Stimulated activated naive B cell treated with anti-CD40 and anti-IgM and Interleukin-4, amounts not matched to agents 10 μg/mL and 1 μg/mL and 100 μg/mL, for 72 hours (primary cell): Measurements from ENCODE around the gene PTPA.

Source experiments
- ATAC-seq, 2 donors: fragments of 150-1000 bp; cut with Tn5 transposase; replicated peaks; 2 replicates each; pipeline ENCODE4 v1.10.0; 2021; ENCODE audit warnings: moderate library complexity in 1 of 2
- DNase-seq: peaks from one replicate; pipeline ENCODE4 v3.0.0; 2021
- H3K27ac Mint-ChIP-seq: one replicate; pipeline ENCODE4 v1.8.0; 2022; ENCODE audit warnings: mild to moderate bottlenecking, mixed read lengths
- H3K27me3 Mint-ChIP-seq, 2 donors: one replicate each; pipeline ENCODE4 v1.8.0; 2022; ENCODE audit warnings: mixed read lengths in 2 of 2
- H3K36me3 Mint-ChIP-seq, 2 donors: one replicate each; pipeline ENCODE4 v1.8.0; 2022; ENCODE audit warnings: mixed read lengths in 2 of 2, mild to moderate bottlenecking in 1 of 2
- H3K4me1 Mint-ChIP-seq, 2 donors: one replicate each; pipeline ENCODE4 v1.8.0; 2022; ENCODE audit warnings: mixed read lengths in 2 of 2, mild to moderate bottlenecking in 1 of 2
- H3K4me3 Mint-ChIP-seq, 2 donors: one replicate each; pipeline ENCODE4 v1.8.0; 2022; ENCODE audit warnings: mild to moderate bottlenecking in 2 of 2, mixed read lengths in 2 of 2, moderate library complexity in 1 of 2
- H3K9me3 Mint-ChIP-seq, 2 donors: one replicate each; pipeline ENCODE4 v1.8.0; 2022; ENCODE audit warnings: mixed read lengths in 2 of 2, mild to moderate bottlenecking in 1 of 2

Gene PTPA

DNA sequence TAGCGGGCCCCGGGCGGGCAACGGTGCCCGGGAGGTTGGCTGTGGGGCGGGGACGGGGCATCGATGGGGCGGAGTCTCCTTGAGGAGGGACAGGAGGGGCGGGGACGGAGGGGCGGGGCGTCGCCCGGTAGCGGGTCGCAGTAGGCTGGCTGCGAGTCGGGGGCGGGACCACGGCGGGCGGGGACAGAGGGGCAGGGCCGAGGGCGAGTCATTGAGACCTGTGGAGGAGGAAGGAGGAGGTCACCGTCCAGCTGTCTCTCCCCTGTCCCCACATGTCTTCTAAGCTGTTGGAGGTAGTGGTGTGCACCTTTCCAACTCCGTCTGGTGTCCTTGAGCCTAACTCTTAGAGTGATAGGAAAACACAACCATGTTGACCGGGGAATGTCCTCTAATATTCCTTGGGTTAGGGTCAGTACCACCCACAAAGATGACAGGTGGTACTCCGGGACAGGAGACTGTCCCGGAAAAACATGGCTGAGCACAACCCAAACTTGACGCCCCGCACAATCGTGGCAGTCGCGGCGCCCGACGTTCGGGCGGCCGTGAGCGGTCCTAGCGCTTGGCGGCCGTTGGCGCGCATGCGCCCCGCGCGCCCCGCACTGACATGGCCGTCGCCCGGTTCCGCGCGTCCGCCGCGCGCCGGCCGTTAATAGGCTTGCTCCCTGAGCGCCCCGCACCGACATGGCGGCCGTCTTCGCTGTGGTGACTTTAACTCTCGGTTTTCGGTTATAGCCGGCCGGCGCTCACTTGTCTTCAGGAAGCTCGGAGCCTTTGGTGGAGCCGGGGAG lies at the start of gene PTPA, which contains the start of gene CRAT:
Gene PTPA (plus strand): TSS at position 676 of the 788 bp plus-strand sequence. CDS start 186 bp downstream, outside the sequence.
Gene CRAT (minus strand): TSS at position 54 of the 788 bp plus-strand sequence. CDS start 284 bp downstream, outside the sequence.
- DNase-seq (peak; percentile 89), ATAC-seq (peak; percentile 90)
- H3K4me1 Mint-ChIP-seq = peaks cover 27 to 59% of the 10 kb centered on the region in 2 donors
- H3K27ac Mint-ChIP-seq = peak within 1 kb of the TSS; percentile 98
- H3K9me3 Mint-ChIP-seq = no peaks in the 10 kb centered on the region
- peak within 1 kb of the TSS; percentile 94 to 96 for H3K4me3 Mint-ChIP-seq
- H3K27me3 Mint-ChIP-seq = no peaks in the 10 kb centered on the region
- H3K36me3 Mint-ChIP-seq = peaks cover 3 to 4% of the 10 kb centered on the region in 2 donors

DNA sequence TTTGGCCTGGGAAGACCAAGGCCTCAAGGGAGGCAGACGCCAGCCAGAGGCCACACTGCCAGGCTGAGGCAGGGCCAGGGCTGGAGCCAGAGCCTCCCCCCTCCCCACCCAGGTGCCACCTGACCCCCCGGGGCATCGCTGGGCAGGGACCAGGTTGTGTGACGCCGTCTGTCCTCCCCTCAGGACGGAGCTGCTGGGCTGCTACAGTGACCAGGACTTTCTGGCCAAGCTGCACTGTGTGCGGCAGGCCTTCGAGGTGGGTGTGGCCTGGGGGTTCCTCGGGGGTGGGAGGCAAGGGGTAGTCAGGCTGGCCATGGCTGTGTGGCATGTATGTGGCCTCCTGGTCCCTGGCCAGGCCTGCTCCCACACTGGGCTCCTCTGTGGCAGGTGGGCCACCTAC lies 48.2 kb upstream of the PTPA start:
- Mint-ChIP-seq H3K9me3 (no peaks in the 10 kb centered on the region), H3K4me1 (peaks cover 2 to 9% of the 10 kb centered on the region in 2 donors), H3K4me3 (no peak overlapping the region), H3K27ac (no peak overlapping the region), H3K36me3 (peaks cover 30 to 34% of the 10 kb centered on the region in 2 donors), H3K27me3 (no peaks in the 10 kb centered on the region)
- ATAC-seq (no peak), DNase-seq (no peak)

DNA sequence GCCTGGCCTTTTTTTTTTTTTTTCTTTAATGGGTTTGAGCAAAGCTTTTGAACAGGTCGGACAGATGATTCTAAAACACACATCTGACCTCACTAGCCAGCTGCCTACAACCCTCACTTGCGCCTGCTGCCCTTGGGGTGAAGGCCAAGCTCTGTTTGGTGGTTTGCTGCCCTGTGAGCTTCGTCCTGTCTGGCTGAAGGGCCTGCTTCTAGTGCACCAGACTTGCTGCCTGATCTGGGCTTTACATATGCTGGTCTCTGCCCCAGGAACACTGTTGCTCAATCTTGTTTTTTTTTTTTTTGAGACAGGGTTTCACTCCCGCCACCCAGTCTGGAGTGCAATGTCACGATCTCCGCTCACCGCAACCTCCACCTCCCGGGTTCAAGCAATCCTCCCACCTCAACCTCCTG lies 46.7 kb upstream of the PTPA start:
- no peak for DNase-seq
- H3K27me3 Mint-ChIP-seq = no peaks in the 10 kb centered on the region
- H3K4me1 Mint-ChIP-seq = peaks cover 15 to 16% of the 10 kb centered on the region in 2 donors
- H3K36me3 Mint-ChIP-seq = peaks cover 34 to 36% of the 10 kb centered on the region in 2 donors
- no peak for ATAC-seq
- no peak overlapping the region for H3K4me3 Mint-ChIP-seq
- no peak overlapping the region for H3K27ac Mint-ChIP-seq
- no peaks in the 10 kb centered on the region for H3K9me3 Mint-ChIP-seq

DNA sequence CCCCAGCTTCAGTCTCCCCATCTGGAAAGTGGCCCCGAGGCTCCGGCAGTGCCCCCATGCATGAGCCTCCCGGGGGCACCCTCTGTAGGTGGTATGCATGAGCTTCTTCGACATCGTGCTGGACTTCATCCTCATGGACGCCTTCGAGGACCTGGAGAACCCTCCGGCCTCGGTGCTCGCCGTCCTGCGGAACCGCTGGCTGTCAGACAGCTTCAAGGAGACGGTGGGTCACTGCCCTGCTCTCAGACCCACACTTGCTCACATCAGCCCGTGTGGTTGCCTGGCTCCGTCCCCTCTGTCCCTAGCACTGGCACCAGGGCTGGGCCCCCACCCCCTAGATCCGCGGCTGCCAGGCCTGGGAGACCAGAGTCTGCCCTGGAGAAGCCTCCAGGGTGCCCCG lies 43.1 kb upstream of the PTPA start:
- no peaks in the 10 kb centered on the region for H3K27me3 Mint-ChIP-seq
- H3K36me3 Mint-ChIP-seq = peaks cover 28 to 37% of the 10 kb centered on the region in 2 donors
- no peak for DNase-seq
- peak overlapping the region; percentile 93 for H3K27ac Mint-ChIP-seq
- H3K9me3 Mint-ChIP-seq = no peaks in the 10 kb centered on the region
- H3K4me3 Mint-ChIP-seq = peak overlapping the region in 1 of 2 donors; percentile 70
- ATAC-seq = no peak
- H3K4me1 Mint-ChIP-seq = peaks cover 24 to 35% of the 10 kb centered on the region in 2 donors

DNA sequence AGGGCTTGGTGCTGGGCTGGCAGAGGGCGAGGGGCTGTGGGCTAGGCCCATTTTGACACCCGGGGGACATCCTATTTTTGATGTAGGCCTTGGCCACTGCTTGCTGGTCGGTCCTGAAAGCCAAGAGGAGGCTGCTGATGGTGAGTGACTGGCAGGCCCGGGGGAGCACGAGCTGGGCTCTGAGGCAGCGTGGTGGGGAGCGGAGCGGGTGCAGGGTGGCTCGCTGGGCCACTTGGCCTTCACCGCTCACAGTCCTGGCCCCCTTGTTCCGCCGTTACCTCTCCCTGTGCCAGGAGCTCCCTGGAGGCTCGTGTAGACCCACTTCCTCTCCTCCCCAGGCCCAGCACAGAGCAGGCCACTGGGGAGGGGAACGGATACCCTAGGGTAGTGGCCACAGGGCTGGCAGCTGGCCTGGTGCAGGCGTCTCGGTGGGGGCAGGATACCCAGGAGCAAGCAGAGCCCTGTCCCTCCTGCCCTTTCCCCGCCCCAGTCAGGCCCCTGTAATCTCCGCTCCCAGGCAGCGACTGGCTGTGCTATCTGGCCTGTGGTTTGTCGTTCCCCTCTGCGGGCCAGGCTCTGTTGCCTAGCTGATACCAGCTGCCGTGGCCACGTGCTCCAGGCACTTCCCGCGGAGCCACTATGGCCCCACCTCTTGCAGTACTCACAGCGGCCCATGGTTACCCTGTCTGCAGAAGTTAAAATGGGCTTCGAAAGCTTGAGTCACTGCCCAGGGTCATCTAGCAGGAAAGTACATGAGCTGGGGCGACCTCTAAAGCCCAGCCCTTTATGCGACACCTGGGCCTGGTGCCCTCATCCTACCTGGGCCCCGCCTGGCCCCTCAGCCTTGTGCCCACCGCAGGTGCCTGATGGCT lies 42.0 kb upstream of the PTPA start:
- peaks cover 24 to 35% of the 10 kb centered on the region in 2 donors for H3K4me1 Mint-ChIP-seq
- ATAC-seq = peak; percentile 99
- peak overlapping the region; percentile 93 for H3K27ac Mint-ChIP-seq
- H3K36me3 Mint-ChIP-seq = peaks cover 23 to 32% of the 10 kb centered on the region in 2 donors
- H3K27me3 Mint-ChIP-seq = no peaks in the 10 kb centered on the region
- peak overlapping the region; percentile 42 to 70 for H3K4me3 Mint-ChIP-seq
- peak; percentile 75 for DNase-seq
- no peaks in the 10 kb centered on the region for H3K9me3 Mint-ChIP-seq

DNA sequence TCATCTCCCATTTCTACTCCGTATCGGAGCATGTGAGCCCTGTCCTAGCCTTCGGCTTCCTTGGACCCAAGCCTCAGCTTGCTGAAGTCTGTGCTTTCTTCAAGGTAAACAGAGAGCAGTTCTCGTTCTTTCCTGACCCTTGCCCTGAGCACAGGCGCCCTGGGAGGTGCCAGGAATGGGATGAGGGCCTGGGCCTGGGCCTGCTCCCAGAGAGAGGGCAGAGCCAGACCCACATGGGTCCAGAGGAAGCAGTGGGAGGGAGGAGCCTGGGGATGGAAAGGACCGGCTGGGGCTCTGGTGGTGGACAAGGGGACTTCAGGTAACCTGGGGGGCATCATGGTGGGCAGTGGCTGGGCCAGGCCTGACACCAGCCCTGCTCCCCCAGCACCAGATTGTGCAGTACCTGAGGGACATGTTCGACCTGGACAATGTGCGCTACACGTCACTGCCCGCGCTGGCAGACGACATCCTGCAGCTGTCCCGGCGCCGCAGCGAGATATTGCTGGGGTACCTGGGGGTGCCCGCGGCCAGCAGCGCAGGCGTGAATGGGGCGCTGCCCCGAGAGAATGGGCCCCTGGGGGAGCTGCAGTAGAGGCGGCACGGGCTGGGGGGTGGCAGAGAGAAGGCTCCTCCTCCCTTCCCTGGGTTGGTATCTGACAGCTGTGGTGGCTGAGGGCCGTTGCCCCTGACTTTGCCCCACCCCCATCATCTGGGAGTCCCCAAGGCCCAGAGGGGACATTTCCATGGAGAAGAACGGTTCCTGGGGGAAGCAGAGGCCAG lies 41.2 kb upstream of the PTPA start:
- Mint-ChIP-seq H3K27ac (peak overlapping the region; percentile 93), H3K4me3 (no peak overlapping the region), H3K9me3 (no peaks in the 10 kb centered on the region), H3K27me3 (no peaks in the 10 kb centered on the region), H3K36me3 (peaks cover 20 to 28% of the 10 kb centered on the region in 2 donors), H3K4me1 (peaks cover 24 to 35% of the 10 kb centered on the region in 2 donors)
- no peak for DNase-seq
- no peak for ATAC-seq

DNA sequence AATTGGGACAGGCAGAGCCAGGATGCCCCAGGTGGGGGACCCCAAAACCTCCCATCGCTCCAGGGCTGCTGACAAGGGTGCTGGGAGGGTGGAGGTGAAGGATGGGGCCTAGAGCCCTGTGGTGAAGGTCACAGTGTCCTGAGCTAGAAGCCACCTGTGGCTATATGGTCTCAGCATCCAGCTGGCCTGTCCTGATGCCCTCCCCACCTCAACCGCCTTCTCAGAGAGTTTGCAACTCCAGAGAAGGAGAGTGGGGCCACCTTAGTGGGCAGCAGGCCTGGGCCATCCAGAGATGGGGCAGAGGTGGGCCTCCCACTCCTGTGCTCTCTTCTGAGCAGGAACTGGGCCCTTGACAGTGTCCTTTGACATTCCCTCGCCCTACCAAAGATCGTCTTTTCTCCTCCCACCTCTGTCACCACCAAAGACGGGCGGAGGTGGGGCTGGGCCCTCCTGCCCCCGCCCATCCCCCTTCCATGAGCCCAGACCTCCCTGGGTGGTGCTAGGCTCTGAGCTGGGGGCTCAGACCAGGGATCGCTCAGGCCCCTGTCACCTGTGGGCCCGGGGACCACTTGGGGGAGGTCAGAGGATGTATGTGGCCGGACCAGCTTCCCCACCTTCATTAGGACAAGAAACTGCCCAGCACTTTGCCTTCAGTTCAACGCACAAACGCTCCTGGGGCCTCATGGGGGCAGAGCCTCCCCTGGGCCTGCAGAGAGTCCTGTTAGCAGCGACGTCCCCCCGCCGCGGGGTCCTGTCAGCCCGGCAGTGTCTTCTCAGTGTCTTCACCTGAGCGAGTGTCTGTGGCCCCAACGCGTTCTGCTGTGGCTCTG lies 40.3 kb upstream of the PTPA start:
- DNase-seq = no peak
- no peak for ATAC-seq
- Mint-ChIP-seq H3K27me3 (no peaks in the 10 kb centered on the region), H3K36me3 (peaks cover 13 to 24% of the 10 kb centered on the region in 2 donors), H3K27ac (no peak overlapping the region), H3K9me3 (no peaks in the 10 kb centered on the region), H3K4me3 (no peak overlapping the region), H3K4me1 (peaks cover 24 to 35% of the 10 kb centered on the region in 2 donors)

DNA sequence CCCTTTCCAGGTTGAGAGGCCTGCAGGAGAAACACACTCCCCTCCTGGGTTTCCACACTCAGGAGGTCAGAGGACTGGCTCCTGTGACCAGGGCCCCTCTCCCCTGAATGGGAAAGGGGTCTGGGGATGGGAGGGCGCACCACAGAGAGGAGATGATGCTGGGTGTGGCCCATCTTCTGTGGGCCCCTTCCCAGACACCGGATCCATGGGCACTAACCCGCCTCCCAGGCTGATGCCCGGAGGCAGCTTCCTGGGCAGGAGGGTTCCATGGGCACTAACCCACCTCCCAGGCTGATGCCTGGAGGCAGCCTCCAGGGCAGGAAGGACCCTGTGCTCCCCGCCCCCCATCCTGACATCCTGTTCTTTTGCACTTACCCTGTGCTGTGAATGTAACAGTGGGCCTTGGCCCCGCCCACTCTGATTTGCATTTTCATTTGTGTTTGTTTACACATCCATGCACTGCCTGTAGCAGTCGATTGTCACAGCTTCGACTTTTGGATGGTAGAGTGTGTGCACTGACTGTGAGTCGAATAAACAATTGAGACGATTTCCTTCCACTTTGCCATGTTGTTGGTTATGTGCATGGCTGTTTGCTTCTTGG lies 39.6 kb upstream of the PTPA start:
- peaks cover 11 to 24% of the 10 kb centered on the region in 2 donors for H3K36me3 Mint-ChIP-seq
- no peak for DNase-seq
- no peak for ATAC-seq
- H3K4me1 Mint-ChIP-seq = peaks cover 24 to 35% of the 10 kb centered on the region in 2 donors
- no peaks in the 10 kb centered on the region for H3K27me3 Mint-ChIP-seq
- H3K4me3 Mint-ChIP-seq = no peak overlapping the region
- H3K9me3 Mint-ChIP-seq = no peaks in the 10 kb centered on the region
- H3K27ac Mint-ChIP-seq = no peak overlapping the region

DNA sequence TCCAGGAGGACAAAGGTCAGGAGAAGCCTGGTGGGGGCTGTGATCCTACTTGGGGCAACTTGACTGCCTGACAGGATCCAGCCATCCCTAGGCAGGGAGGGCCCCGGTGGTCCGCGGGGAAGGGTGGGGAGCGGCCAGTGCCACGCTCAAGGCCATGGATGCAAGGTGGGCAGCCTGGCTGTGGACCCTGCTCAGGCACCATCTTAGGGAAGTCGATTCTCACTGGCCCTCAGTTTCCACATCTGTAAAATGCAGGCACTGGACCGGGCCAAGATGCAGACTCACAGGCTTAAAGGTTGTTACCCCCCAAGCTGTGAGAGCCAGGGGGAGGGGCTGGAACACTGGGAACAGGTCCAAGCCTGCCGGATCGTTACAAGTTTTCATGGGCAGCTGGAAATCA lies 39.0 kb upstream of the PTPA start:
- H3K36me3 Mint-ChIP-seq = peaks cover 11 to 22% of the 10 kb centered on the region in 2 donors
- H3K4me1 Mint-ChIP-seq = peaks cover 24 to 35% of the 10 kb centered on the region in 2 donors
- no peak overlapping the region for H3K4me3 Mint-ChIP-seq
- no peak overlapping the region for H3K27ac Mint-ChIP-seq
- H3K27me3 Mint-ChIP-seq = no peaks in the 10 kb centered on the region
- ATAC-seq (no peak), DNase-seq (no peak)
- no peaks in the 10 kb centered on the region for H3K9me3 Mint-ChIP-seq

DNA sequence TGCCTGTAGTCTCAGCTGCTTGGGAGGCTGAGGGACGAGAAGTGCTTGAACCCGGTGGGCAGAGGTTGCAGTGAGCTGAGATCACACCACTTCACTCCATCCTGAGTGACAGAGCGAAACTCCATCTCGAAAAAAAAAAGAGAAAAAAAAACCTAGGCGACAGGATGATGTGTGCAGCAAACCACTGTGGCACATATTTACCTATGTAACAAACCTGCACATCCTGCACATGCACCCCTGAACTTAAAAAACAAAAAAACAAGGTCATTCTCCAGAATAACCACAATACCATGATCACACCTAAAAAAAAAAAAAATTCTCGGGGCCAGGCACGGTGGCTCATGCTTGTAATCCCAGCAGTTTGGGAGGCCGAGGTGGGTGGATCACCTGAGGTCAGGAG lies 37.8 kb upstream of the PTPA start:
- DNase-seq = no peak
- H3K27me3 Mint-ChIP-seq = no peaks in the 10 kb centered on the region
- H3K4me3 Mint-ChIP-seq = no peak overlapping the region
- ATAC-seq = no peak
- peaks cover 19 to 30% of the 10 kb centered on the region in 2 donors for H3K4me1 Mint-ChIP-seq
- H3K9me3 Mint-ChIP-seq = no peaks in the 10 kb centered on the region
- H3K36me3 Mint-ChIP-seq = peaks cover 6 to 12% of the 10 kb centered on the region in 2 donors
- H3K27ac Mint-ChIP-seq = peak overlapping the region; percentile 31

DNA sequence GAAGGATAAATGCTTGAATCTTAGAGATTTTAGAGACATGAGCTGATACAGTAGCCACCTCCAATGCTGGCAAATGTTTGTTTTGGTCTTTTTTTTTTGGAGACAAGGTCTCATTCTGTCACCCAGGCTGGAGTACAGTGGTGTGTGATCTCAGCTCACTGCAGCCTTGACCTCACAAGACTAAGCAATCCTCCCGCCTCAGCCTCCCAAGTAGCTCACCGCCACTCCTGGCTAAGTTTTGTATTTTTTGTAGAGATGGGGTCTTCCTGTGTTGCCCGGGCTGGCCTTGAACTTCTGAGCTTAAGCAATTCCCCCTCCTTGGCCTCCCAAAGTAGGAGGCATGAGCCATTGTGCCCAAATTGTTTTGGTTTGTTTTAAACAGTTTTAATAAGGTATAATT lies 37.1 kb upstream of the PTPA start:
- peaks cover 15 to 24% of the 10 kb centered on the region in 2 donors for H3K4me1 Mint-ChIP-seq
- H3K27ac Mint-ChIP-seq = no peak overlapping the region
- H3K27me3 Mint-ChIP-seq = no peaks in the 10 kb centered on the region
- H3K36me3 Mint-ChIP-seq = peaks cover 0 to 6% of the 10 kb centered on the region in 2 donors
- H3K9me3 Mint-ChIP-seq = no peaks in the 10 kb centered on the region
- no peak for ATAC-seq
- no peak overlapping the region for H3K4me3 Mint-ChIP-seq
- DNase-seq = no peak

DNA sequence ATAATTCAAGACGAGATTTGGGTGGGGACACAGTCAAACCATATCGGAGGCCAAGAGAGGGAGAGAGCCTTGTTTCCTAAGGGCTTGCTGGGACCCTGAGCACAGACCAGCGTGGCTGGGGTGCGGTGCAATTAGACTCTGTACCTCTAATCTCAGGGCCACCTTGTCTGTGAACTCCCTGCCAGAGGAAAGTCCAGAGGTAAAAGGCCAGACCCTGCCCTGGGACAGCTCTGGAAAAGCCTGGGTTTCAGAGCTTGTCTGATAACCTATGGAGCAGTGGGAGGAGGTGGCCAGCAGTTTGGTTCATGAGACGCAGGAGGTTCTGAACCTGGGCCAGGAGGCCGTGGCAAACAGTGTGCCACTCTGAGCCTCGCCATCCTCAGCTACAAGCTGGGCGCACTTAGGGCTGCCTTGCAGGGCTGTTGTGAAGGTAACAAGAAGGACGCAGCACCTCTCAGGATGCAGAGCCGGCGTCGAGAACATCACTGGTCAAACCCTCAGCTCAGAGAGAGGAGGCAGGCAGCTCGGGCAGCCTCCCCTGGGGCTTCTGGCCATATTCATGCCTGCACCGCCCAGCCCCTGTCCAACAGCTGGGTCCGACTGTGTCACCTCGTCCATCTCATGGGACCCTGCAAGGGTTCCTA lies 35.1 kb upstream of the PTPA start:
- Mint-ChIP-seq H3K36me3 (no peaks in the 10 kb centered on the region), H3K27me3 (no peaks in the 10 kb centered on the region), H3K4me1 (peaks cover 8 to 23% of the 10 kb centered on the region in 2 donors), H3K27ac (no peak overlapping the region), H3K4me3 (no peak overlapping the region), H3K9me3 (no peaks in the 10 kb centered on the region)
- ATAC-seq = no peak
- DNase-seq = no peak
